GM23248 (cell line): ENCODE measurements around the gene TRAF3IP1. TPM values are rescaled to one million over a fixed set of nuclear protein-coding genes. Genes with fewer than 3 reads are reported as not detected.

Experiments used
- DNase-seq: peaks from one replicate; pipeline ENCODE4 v3.0.0-alpha.2; 2015
- H2AFZ ChIP-seq: fragments of 200-600 bp; sonication (generic); 2 replicates; pipeline ENCODE4 v1.6.1; 2016; ENCODE audit warnings: antibody characterized with exemption
- H3F3A ChIP-seq: fragments of 200-600 bp; sonication (generic); 2 replicates; pipeline ENCODE4 v1.6.1; 2016; ENCODE audit warnings: mild to moderate bottlenecking, antibody characterized with exemption, mixed run types; ENCODE audit not compliant: insufficient read depth
- H3K27ac ChIP-seq: fragments of 200-600 bp; sonication (generic); 2 replicates; pipeline ENCODE4 v1.5.1; 2016; ENCODE audit warnings: mild to moderate bottlenecking
- H3K27me3 ChIP-seq: fragments of 200-600 bp; sonication (generic); replicated peaks from 2 replicates; pipeline ENCODE4 v1.6.1; 2016; ENCODE audit warnings: mild to moderate bottlenecking; ENCODE audit not compliant: insufficient read depth
- H3K36me3 ChIP-seq: fragments of 200-600 bp; sonication (generic); 2 replicates; pipeline ENCODE4 v1.6.1; 2016; ENCODE audit warnings: low read depth, mild to moderate bottlenecking
- H3K4me1 ChIP-seq: fragments of 200-600 bp; sonication (generic); 2 replicates; pipeline ENCODE4 v1.6.1; 2016; ENCODE audit warnings: mild to moderate bottlenecking; ENCODE audit not compliant: insufficient read depth
- H3K4me2 ChIP-seq: fragments of 200-600 bp; sonication (generic); one replicate; pipeline ENCODE4 v1.6.1; 2016; ENCODE audit warnings: mild to moderate bottlenecking; ENCODE audit not compliant: unreplicated experiment
- H3K4me3 ChIP-seq: fragments of 200-600 bp; sonication (generic); 2 replicates; pipeline ENCODE4 v1.5.1; 2016; ENCODE audit warnings: mild to moderate bottlenecking
- H3K79me2 ChIP-seq: fragments of 200-600 bp; sonication (generic); 2 replicates; pipeline ENCODE4 v1.6.1; 2016; ENCODE audit warnings: mild to moderate bottlenecking; ENCODE audit not compliant: insufficient read depth
- H3K9ac ChIP-seq: fragments of 200-600 bp; sonication (generic); 2 replicates; pipeline ENCODE4 v1.6.1; 2016; ENCODE audit warnings: mild to moderate bottlenecking
- H3K9me2 ChIP-seq: fragments of 200-600 bp; sonication (generic); 2 replicates; pipeline ENCODE4 v1.6.1; 2016; ENCODE audit warnings: mixed run types, mild to moderate bottlenecking, moderate library complexity; ENCODE audit not compliant: insufficient read depth
- H3K9me3 ChIP-seq: fragments of 200-600 bp; sonication (generic); one replicate; pipeline ENCODE4 v1.6.1; 2017; ENCODE audit warnings: low read depth
- H4K20me1 ChIP-seq: fragments of 200-600 bp; sonication (generic); 2 replicates; pipeline ENCODE4 v1.6.0; 2016; ENCODE audit not compliant: insufficient read depth
- EZH2 ChIP-seq: fragments of 200-600 bp; sonication (generic); IDR thresholded peaks from 2 replicates; pipeline ENCODE4 v1.6.1; 2018; ENCODE audit warnings: antibody characterized with exemption, mild to moderate bottlenecking; ENCODE audit not compliant: insufficient read depth, poor library complexity, severe bottlenecking
- EZH2phosphoT487 ChIP-seq: fragments of 200-600 bp; sonication (generic); IDR thresholded peaks from 2 replicates; pipeline ENCODE4 v1.6.1; 2018; ENCODE audit warnings: antibody characterized with exemption, moderate library complexity, mild to moderate bottlenecking, low read depth; ENCODE audit not compliant: insufficient read depth
- WGBS, 2 experiments: methylation state at CpG; one replicate each; pipeline ENCODE4 v1.1.6; 2015 to 2017; ENCODE audit warnings: low lambda C conversion rate in 2 of 2, low coverage in 1 of 2; ENCODE audit errors: missing lambda C conversion rate in 2 of 2; 5-methylcytosine and 5-hydroxymethylcytosine counted together
- in situ Hi-C: fragments of 300-500 bp; cut with MboI; formaldehyde crosslinking; loops from 2 replicates; pipeline ENCODE4 v1.15.0; 2020
- polyA plus RNA-seq: library from polyadenylated mRNA; unstranded; fragments of >200 nt; fragmentation: Nextera tagmentation; extraction: Ambion mirVana; gene quantifications from 2 replicates; pipeline ENCODE4 v1.2.1, GENCODE V29; 2016
- total RNA-seq: library from RNA; depleted of rRNA; stranded (reverse); fragments of >200 nt; shearing (Covaris generic); gene quantifications from 2 replicates; pipeline ENCODE4 v1.2.3, GENCODE V29; 2014

Gene TRAF3IP1
- total and polyA plus RNA-seq, 2 experiments from 2014 or later: 9.5 to 10.6 TPM

DNA sequence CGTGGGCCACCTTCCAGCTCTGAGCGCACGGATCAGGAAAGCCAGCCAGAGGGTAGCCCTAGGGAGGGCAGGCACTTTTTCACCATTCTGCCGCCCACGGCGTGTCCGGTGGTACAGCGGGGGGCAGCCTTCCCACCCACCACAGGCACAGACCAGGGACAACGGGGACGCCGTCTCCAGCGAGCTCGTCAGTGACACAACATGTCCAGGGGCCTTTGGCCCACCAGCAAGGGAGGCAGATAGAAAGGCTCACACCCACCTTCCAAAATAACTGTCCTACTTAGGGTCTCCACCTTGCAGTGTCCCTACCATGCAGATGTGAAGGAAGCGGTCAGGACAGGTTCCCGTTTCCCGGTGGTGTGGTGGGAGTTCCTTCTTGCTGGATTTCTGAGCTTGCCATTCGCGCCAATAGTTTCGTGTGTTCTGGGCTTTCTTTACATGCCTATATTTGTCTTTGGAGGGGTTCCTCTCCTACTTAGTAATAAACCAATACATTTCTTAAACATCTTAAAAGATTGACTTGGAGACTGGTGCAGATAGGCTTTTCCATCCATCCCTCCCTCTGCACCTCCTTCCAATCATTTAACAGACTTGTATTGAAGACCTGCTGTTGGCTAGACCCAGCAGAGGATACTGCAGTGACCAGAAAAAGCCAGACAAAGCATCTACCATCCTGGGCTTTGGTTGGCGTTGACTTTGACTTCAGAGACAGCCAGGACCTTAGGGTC is 107.3 kb downstream of the TRAF3IP1 start:
- peak overlapping the region; percentile 93 for H3K27ac ChIP-seq
- H3K4me1 ChIP-seq: peaks cover 56% of the 10 kb centered on the region
- in situ Hi-C loops: no loop called here
- H3K9me3 ChIP-seq: no peaks in the 10 kb centered on the region
- H3K4me2 ChIP-seq: peak overlapping the region; percentile 83
- no peak overlapping the region for H2AFZ ChIP-seq
- H4K20me1 ChIP-seq: no peaks in the 10 kb centered on the region
- H3F3A ChIP-seq: peaks cover 63% of the 10 kb centered on the region
- TF ChIP-seq EZH2 (no peak), EZH2phosphoT487 (no peak)
- H3K9me2 ChIP-seq: no peaks in the 10 kb centered on the region
- peaks cover 56% of the 10 kb centered on the region for H3K79me2 ChIP-seq
- H3K9ac ChIP-seq: peak overlapping the region; percentile 96
- DNase-seq: peak; percentile 54
- WGBS, 2 experiments: 1 to 3% methylated on average over 20 of the region's 20 CpGs
- H3K4me3 ChIP-seq: peak overlapping the region; percentile 89
- no peaks in the 10 kb centered on the region for H3K27me3 ChIP-seq
- peaks cover 11% of the 10 kb centered on the region; the same call in 1 of the 2 replicates for H3K36me3 ChIP-seq

DNA sequence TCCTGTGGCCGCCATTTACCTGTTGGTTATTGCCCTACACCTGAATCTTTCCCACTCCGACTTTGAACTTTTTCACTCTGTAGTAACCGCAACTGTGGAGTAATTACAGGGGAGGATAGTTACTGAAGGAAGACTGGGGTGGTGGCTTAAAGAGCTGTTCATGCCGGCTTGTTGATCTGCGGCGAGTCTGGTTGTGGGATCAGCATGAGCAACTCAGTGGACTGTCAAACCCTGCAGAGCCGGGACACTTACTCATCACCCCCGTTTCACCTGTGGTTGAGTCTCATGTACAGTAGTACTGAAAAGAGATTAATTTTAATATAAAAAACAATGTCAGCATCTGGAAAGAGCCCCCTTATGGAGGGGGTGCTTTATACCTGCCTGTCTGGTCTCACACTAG is 108.5 kb downstream of the TRAF3IP1 start:
- in situ Hi-C loops: no loop called here
- H3K79me2 ChIP-seq: peaks cover 68% of the 10 kb centered on the region
- H3F3A ChIP-seq: peaks cover 75% of the 10 kb centered on the region
- peaks cover 11% of the 10 kb centered on the region; the same call in 1 of the 2 replicates for H3K36me3 ChIP-seq
- no peaks in the 10 kb centered on the region for H4K20me1 ChIP-seq
- H3K4me1 ChIP-seq: peaks cover 64% of the 10 kb centered on the region
- H3K9ac ChIP-seq: no peak overlapping the region
- H3K27me3 ChIP-seq: no peaks in the 10 kb centered on the region
- peak overlapping the region; percentile 89 for H3K4me3 ChIP-seq
- no peaks in the 10 kb centered on the region for H3K9me2 ChIP-seq
- H3K4me2 ChIP-seq: peak overlapping the region; percentile 83
- H3K9me3 ChIP-seq: no peaks in the 10 kb centered on the region
- H3K27ac ChIP-seq: peak overlapping the region; percentile 93
- 81 to 82% methylated on average over 8 of the region's 8 CpGs for WGBS, 2 experiments
- H2AFZ ChIP-seq: no peak overlapping the region
- no peak for DNase-seq
- TF ChIP-seq EZH2phosphoT487: no peak
- TF ChIP-seq EZH2: no peak

DNA sequence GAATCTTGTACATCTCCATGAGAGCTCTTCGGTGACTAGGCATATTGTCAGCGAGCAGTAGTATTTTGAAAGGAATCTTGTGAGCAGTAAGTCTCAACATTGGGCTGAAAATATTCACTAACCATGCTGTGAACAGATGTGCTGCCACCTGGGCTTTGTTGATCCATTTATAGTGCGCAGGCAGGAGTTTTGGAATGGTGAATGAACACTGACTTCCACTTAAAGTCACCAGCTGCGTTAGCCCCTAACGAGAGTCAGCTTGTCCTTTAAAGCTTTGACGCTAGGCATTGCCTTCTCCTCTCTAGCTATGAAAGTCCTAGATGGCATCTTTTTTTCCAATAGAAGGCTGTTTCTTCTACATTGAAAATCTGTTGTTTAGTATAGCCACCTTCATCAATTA is 110.5 kb downstream of the TRAF3IP1 start:
- Histone ChIP-seq H3K27ac (peak overlapping the region; percentile 100), H3K9me2 (no peaks in the 10 kb centered on the region), H3K4me1 (peaks cover 65% of the 10 kb centered on the region), H3F3A (peaks cover 75% of the 10 kb centered on the region), H4K20me1 (no peaks in the 10 kb centered on the region), H3K9ac (no peak overlapping the region), H3K4me3 (no peak overlapping the region), H3K4me2 (no peak overlapping the region), H3K9me3 (no peaks in the 10 kb centered on the region), H3K36me3 (peaks cover 21% of the 10 kb centered on the region; the same call in 1 of the 2 replicates), H3K79me2 (peaks cover 75% of the 10 kb centered on the region), H3K27me3 (no peaks in the 10 kb centered on the region), H2AFZ (no peak overlapping the region)
- DNase-seq: no peak
- TF ChIP-seq EZH2phosphoT487: no peak
- TF ChIP-seq EZH2: no peak
- WGBS, 2 experiments: 98 to 99% methylated on average over 6 of the region's 6 CpGs
- in situ Hi-C loops: no loop called here

GRCh38 chr2:238431456-238431855 is 111.1 kb downstream of the TRAF3IP1 start:
- Histone ChIP-seq H2AFZ (no peak overlapping the region), H3K4me1 (peaks cover 70% of the 10 kb centered on the region), H3K27ac (peak overlapping the region; percentile 100), H3K4me3 (0 out of 2 replicates have a peak overlapping the region, but pooled peaks have one; percentile 0), H3K79me2 (peaks cover 81% of the 10 kb centered on the region), H3K9me2 (no peaks in the 10 kb centered on the region), H3K9me3 (no peaks in the 10 kb centered on the region), H3K9ac (peak overlapping the region; percentile 22), H3K4me2 (peak overlapping the region; percentile 21), H4K20me1 (no peaks in the 10 kb centered on the region), H3F3A (peaks cover 76% of the 10 kb centered on the region), H3K36me3 (peaks cover 26% of the 10 kb centered on the region), H3K27me3 (no peaks in the 10 kb centered on the region)
- DNase-seq: no peak
- in situ Hi-C loops: no loop called here
- 3 to 4% methylated on average over 1 of the region's 1 CpG for WGBS, 2 experiments
- TF ChIP-seq EZH2: no peak
- TF ChIP-seq EZH2phosphoT487: no peak
